Lung (tissue), 12 donors: ENCODE results near the gene PASK. TPM values are rescaled to one million over a fixed set of nuclear protein-coding genes. Genes with fewer than 3 reads are reported as not detected.

ENCODE experiments used
- ATAC-seq: fragments of 200-7000 bp; cut with Tn5 transposase; one replicate; pipeline ENCODE4 v1.9.1; 2020; ENCODE audit warnings: moderate number of reproducible peaks; ENCODE audit not compliant: insufficient read depth, low FRiP score
- DNase-seq, 3 donors: peaks; one replicate each; pipeline ENCODE4 v3.0.0-alpha.2; 2013 to 2017
- H3K27ac ChIP-seq, 2 donors: one replicate each; pipeline ENCODE4 v1.5.1; 2013; ENCODE audit warnings: mild to moderate bottlenecking in 2 of 2, moderate library complexity in 2 of 2, control low read depth in 1 of 2, inconsistent platforms in 1 of 2, low read depth in 1 of 2, low read length in 1 of 2
- H3K27me3 ChIP-seq, 3 donors: one replicate each; pipeline ENCODE4 v1.5.1; 2013; ENCODE audit warnings: low read length in 2 of 3; ENCODE audit not compliant: control insufficient read depth in 3 of 3, insufficient read depth in 3 of 3
- H3K36me3 ChIP-seq, 4 donors: one replicate each; pipeline ENCODE4 v1.5.1; 2013; ENCODE audit warnings: low read length in 4 of 4, mild to moderate bottlenecking in 1 of 4, moderate library complexity in 1 of 4; ENCODE audit not compliant: control insufficient read depth in 4 of 4, insufficient read depth in 4 of 4
- H3K4me1 ChIP-seq, 5 donors: one replicate each; pipeline ENCODE4 v1.5.1; 2013; ENCODE audit warnings: low read length in 5 of 5, mild to moderate bottlenecking in 2 of 5, moderate library complexity in 1 of 5; ENCODE audit not compliant: control insufficient read depth in 5 of 5, insufficient read depth in 5 of 5
- H3K4me3 ChIP-seq: one replicate; pipeline ENCODE4 v1.5.1; 2013; ENCODE audit warnings: mild to moderate bottlenecking, control low read depth, moderate library complexity
- H3K9ac ChIP-seq, 2 donors: one replicate each; pipeline ENCODE4 v1.5.1; 2013; ENCODE audit warnings: low read length in 2 of 2, control low read depth in 1 of 2; ENCODE audit not compliant: insufficient read depth in 1 of 2
- H3K9me3 ChIP-seq, 4 donors: one replicate each; pipeline ENCODE4 v1.5.1; 2013; ENCODE audit warnings: low read length in 3 of 4, mild to moderate bottlenecking in 1 of 4, moderate library complexity in 1 of 4; ENCODE audit not compliant: control insufficient read depth in 4 of 4, insufficient read depth in 3 of 4
- CTCF ChIP-seq: IDR thresholded peaks from 2 replicates; pipeline ENCODE4 v1.5.1; 2012; ENCODE audit warnings: mild to moderate bottlenecking; ENCODE audit errors: control extremely low read depth, extremely low read depth
- WGBS, 2 donors: extraction: QIAGEN DNeasy Blood & Tissue Kit; methylation state at CpG; one replicate each; pipeline ENCODE4 v1.1.7; 2013; 5-methylcytosine and 5-hydroxymethylcytosine counted together
- polyA plus RNA-seq, 2 donors: library from polyadenylated mRNA; stranded (reverse); fragments of 200-250 nt; gene quantifications; one replicate each; pipeline ENCODE4 v1.2.1, GENCODE V29; 2013
- total RNA-seq, 2 donors: library from RNA; depleted of rRNA in 1 of 2; stranded (reverse); fragments of >200 nt in 1 of 2; gene quantifications; one replicate each; pipeline ENCODE4 v1.2.1, GENCODE V29; 2014 to 2021
- donor health status: control.
- donor health status: control.
- donor health status: Bipolar disorder and iron deficiency.
- donor health status: healthy.
- donor health status: DM: yes; HTN: yes; CAD: no.

Gene PASK
- total and polyA plus RNA-seq, 4 donors, result 3.5 to 21.8 (median 13.2) TPM

DNA sequence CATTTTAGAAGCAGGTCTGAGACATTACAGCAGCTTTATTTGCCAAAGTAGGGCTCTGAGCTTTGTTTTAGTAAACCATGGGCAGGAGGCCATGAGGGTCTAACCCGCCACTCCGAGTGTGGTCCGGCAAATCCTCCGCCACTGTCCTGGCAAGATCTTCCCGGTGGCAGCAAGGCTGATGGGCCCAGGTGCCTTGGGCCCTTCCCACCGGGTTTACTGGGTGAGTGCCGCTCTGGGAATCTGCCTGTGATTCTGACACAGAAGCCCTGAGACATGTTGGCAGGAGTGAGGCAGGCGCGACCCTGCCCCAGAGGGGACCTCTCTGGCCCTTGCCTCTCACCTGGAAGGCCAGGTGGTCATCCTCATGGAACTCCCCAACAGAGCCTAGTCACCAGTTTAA lies 77.1 kb downstream of the PASK start:
- no peak overlapping the region for H3K4me3 ChIP-seq
- H3K36me3 ChIP-seq, result peaks cover 6 to 67% (median 51%) of the 10 kb centered on the region in 4 donors
- no peaks in the 10 kb centered on the region for H3K27me3 ChIP-seq
- H3K9me3 ChIP-seq, result no peaks in the 10 kb centered on the region
- no peak for TF ChIP-seq CTCF
- H3K27ac ChIP-seq, result no peak overlapping the region
- ATAC-seq (no peak), DNase-seq (no peak)
- H3K4me1 ChIP-seq, result no peaks in the 10 kb centered on the region
- H3K9ac ChIP-seq, result no peak overlapping the region
- WGBS, 2 donors, result 93 to 96% methylated on average over 9 of the region's 9 CpGs

DNA sequence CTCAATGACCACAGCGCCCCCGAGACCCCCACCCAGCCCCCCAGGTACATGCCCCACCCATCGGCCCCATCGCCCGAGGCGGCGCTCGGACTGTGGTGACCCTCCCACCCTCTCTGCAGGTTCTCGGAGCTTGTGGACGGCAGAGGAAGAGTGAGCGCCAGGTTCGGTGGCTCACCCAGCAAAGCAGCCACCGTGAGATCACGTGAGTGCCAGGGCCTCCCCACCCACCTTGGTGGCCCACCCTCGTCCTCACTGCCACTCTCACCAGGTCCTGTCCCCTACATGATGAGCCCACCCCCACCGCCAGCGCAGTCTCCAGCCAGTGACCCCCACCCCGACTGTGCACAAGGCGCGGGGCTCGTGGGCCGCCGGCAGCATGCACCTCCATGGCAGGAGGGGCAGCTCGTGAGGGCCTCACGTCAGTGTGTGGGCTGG lies 77.6 kb downstream of the PASK start:
- Histone ChIP-seq H3K27me3 (no peaks in the 10 kb centered on the region), H3K9me3 (no peaks in the 10 kb centered on the region), H3K4me3 (no peak overlapping the region), H3K9ac (no peak overlapping the region), H3K27ac (no peak overlapping the region), H3K36me3 (peaks cover 6 to 67% (median 53%) of the 10 kb centered on the region in 4 donors), H3K4me1 (no peaks in the 10 kb centered on the region)
- TF ChIP-seq CTCF, result no peak
- DNase-seq (no peak), ATAC-seq (no peak)
- WGBS, 2 donors, result 91 to 94% methylated on average over 24 to 25 of the region's 25 CpGs

DNA sequence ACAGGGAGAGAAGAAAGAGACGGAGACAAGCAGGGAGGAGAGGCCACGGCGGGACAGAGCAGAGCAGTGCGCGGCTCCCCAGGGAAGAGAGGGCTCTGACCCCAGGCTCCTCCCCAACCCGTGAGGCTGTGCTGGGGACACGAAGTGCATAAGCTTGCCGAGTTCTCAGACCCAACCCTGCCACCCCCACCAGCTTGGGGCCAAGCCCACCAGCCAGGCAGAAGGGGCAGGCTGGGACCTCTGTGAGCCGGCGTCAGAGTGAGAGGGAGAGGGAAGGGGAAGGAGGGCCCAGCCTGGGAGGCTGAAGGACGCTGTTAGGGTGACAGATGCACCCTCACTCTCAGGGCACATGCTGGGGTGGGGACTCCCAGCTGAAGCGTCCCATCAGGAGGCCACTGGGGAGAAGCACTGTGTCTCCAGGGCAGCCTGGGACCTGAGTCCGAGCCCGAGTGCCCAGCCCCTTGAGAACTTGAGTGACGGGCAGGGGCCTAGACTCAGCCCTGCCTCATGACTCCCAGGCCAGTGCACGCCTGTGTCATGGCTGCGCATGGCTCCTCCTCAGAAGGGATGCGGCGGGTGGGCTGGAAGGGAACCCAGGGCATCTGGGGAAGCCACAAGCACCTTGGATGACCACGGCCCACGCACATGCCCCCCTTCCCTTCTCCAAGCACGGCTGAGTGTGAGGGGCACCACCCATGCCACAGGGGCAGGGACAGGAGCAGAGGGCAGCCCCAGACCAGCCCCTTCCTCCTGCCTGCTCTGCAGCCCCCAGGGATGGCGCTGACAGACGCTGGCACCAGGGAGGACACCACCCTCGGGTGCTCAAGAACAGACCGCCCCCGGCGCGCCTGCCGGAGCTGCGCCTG lies 78.2 kb downstream of the PASK start:
- no peak for TF ChIP-seq CTCF
- no peak overlapping the region for H3K27ac ChIP-seq
- no peaks in the 10 kb centered on the region for H3K27me3 ChIP-seq
- no peak overlapping the region for H3K4me3 ChIP-seq
- DNase-seq (no peak), ATAC-seq (no peak)
- H3K9me3 ChIP-seq, result no peaks in the 10 kb centered on the region
- no peaks in the 10 kb centered on the region for H3K4me1 ChIP-seq
- 89 to 91% methylated on average over 29 to 30 of the region's 31 CpGs for WGBS, 2 donors
- peaks cover 6 to 64% (median 51%) of the 10 kb centered on the region in 4 donors for H3K36me3 ChIP-seq
- H3K9ac ChIP-seq, result no peak overlapping the region
